NCI-H748 (cell line): ENCODE results near the gene BRWD1.

Experiments
- DNase-seq: peaks from one replicate; lab custom pipeline; 2025; ENCODE audit not compliant: unreplicated experiment; lab: John Stamatoyannopoulos, UW

Gene BRWD1

GRCh38 chr21:39204134-39204533 is 109.3 kb downstream of the BRWD1 start:
- DNase-seq = no peak

GRCh38 chr21:39198800-39199199 is 114.6 kb downstream of the BRWD1 start:
- no peak for DNase-seq

- no peak for DNase-seq
Observed at GRCh38 chr21:39197448-39198233, 115.8 kb downstream of the BRWD1 start.

- no peak for DNase-seq
Observed at GRCh38 chr21:39196838-39197237, 116.6 kb downstream of the BRWD1 start.

- DNase-seq = no peak
Observed at GRCh38 chr21:39196310-39196709, 117.1 kb downstream of the BRWD1 start.

- DNase-seq = no peak
Observed at GRCh38 chr21:39193380-39193779, 120.1 kb downstream of the BRWD1 start.

GRCh38 chr21:39189857-39190604 is 123.4 kb downstream of the BRWD1 start:
- DNase-seq = no peak

- DNase-seq = no peak
Observed at GRCh38 chr21:39188521-39189139, 124.8 kb downstream of the BRWD1 start.

GRCh38 chr21:39187141-39187540 is 126.3 kb downstream of the BRWD1 start:
- no peak for DNase-seq

GRCh38 chr21:39186676-39187075 is 126.8 kb downstream of the BRWD1 start:
- no peak for DNase-seq

GRCh38 chr21:39185157-39185556 is 128.3 kb downstream of the BRWD1 start:
- DNase-seq = no peak

GRCh38 chr21:39184050-39184980 is 129.1 kb downstream of the BRWD1 start:
- DNase-seq = peak; percentile 35

GRCh38 chr21:39183272-39184049 is 130.0 kb downstream of the BRWD1 start, which contains the start of gene PSMG1:
Gene PSMG1, minus strand, starts transcription at chr21:39183451. Its CDS starts 66 bp downstream, at chr21:39183385.
- peak; percentile 93 for DNase-seq

- DNase-seq = peak; percentile 21
Observed at GRCh38 chr21:39182484-39183271, 130.8 kb downstream of the BRWD1 start.

GRCh38 chr21:39182016-39182415 is 131.4 kb downstream of the BRWD1 start:
- DNase-seq = peak; percentile 21

GRCh38 chr21:39181205-39181818 is 132.1 kb downstream of the BRWD1 start:
- no peak for DNase-seq

- DNase-seq = no peak
Observed at GRCh38 chr21:39180429-39181019, 132.9 kb downstream of the BRWD1 start.

GRCh38 chr21:39178421-39178820 is 135.0 kb downstream of the BRWD1 start:
- no peak for DNase-seq
